IPS-18a (cell line): ENCODE measurements around the gene CACNA1D.

Experiments used
- H3K27ac ChIP-seq: one replicate; pipeline ENCODE4 v1.5.1; 2013; ENCODE audit warnings: low read length
- H3K27me3 ChIP-seq: one replicate; pipeline ENCODE4 v1.6.1; 2013; ENCODE audit warnings: mild to moderate bottlenecking, low read length; ENCODE audit not compliant: control insufficient read depth, insufficient read depth
- H3K36me3 ChIP-seq: one replicate; pipeline ENCODE4 v1.6.1; 2013; ENCODE audit warnings: low read depth, low read length; ENCODE audit not compliant: control insufficient read depth
- H3K4me1 ChIP-seq: one replicate; pipeline ENCODE4 v1.6.1; 2013; ENCODE audit warnings: low read depth, low read length; ENCODE audit not compliant: control insufficient read depth
- H3K4me3 ChIP-seq: one replicate; pipeline ENCODE4 v1.5.1; 2013; ENCODE audit warnings: low read length
- H3K9ac ChIP-seq: one replicate; pipeline ENCODE4 v1.6.1; 2013; ENCODE audit warnings: mild to moderate bottlenecking, low read length, moderate library complexity
- H3K9me3 ChIP-seq: one replicate; pipeline ENCODE4 v1.6.1; 2013; ENCODE audit warnings: low read depth, low read length; ENCODE audit not compliant: control insufficient read depth

The CACNA1D gene

DNA sequence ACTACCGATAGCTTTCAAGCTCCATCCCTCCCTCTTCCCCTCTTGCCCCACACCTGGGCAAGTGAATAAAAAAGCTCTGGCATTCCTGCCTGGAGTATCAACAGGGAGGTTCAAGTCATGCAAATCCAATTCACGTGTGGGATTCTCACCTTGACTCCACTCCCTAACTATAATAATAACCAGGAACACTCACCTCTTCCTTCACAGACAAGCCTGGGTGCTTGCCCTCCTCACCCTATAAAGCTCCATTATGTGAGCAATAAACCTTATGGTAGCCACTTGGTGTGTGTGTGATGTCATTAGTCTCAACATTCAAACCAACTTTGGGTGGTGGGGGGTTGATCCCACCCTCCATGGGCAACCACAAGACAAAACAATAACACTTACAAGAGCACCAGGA, 335.2 kb downstream of the CACNA1D start:
- Histone ChIP-seq H3K4me3 (no peak overlapping the region), H3K9ac (no peak overlapping the region), H3K27me3 (no peaks in the 10 kb centered on the region), H3K27ac (no peak overlapping the region), H3K9me3 (no peaks in the 10 kb centered on the region), H3K4me1 (no peaks in the 10 kb centered on the region), H3K36me3 (no peaks in the 10 kb centered on the region)

DNA sequence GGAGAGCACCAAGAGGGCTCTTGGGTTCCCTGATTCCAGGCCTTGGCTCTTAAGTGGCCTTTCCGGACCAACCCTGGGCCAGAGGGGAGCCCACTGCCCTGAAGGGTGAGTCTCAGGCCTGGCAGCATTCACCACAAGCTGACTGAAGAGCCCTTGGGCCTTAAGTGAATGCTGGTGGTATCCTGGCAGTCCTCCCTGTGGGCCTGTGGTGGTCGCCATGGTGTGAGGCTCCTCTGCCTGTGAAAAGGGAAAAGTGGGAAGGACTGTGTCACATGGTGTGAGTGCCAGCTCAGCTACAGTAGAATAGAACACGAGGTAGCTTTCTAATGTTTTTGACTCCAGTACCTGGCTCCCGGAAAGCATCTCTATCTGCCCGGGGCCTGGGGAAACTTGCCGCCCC, 336.5 kb downstream of the CACNA1D start:
- H3K9ac ChIP-seq: no peak overlapping the region
- no peak overlapping the region for H3K4me3 ChIP-seq
- H3K27ac ChIP-seq: no peak overlapping the region
- no peaks in the 10 kb centered on the region for H3K9me3 ChIP-seq
- H3K27me3 ChIP-seq: no peaks in the 10 kb centered on the region
- no peaks in the 10 kb centered on the region for H3K36me3 ChIP-seq
- H3K4me1 ChIP-seq: no peaks in the 10 kb centered on the region

DNA sequence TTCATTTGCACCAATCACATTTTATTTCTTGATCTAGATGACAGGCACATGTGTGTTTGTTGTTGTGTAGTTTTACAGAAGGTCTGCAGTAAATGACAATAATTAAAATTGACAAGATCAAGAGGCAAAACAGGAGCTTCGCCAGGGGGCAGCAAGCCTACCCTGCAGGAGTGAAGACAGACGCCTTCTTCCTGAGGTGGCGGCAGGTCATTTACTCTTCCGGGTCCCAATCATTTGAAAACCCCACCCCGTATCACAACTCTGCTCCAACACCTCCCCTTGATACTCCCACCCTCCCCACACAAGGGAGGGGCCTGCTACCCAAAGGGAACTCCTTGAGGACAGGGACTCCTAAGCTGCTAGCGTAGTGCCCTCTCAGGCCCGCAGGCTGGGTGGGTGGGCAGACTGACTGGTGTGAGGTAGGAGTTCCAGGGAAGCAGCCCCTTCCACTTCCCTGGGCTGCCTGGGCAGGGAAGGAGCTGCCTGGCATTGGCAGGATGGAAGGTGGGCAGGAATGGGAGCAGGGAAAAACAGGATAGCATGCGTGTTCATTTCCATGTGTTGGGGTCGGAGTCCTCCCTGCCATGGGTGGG, 338.7 kb downstream of the CACNA1D start:
- Histone ChIP-seq H3K9ac (no peak overlapping the region), H3K27me3 (no peaks in the 10 kb centered on the region), H3K9me3 (no peaks in the 10 kb centered on the region), H3K36me3 (no peaks in the 10 kb centered on the region), H3K4me3 (no peak overlapping the region), H3K27ac (no peak overlapping the region), H3K4me1 (no peaks in the 10 kb centered on the region)

DNA sequence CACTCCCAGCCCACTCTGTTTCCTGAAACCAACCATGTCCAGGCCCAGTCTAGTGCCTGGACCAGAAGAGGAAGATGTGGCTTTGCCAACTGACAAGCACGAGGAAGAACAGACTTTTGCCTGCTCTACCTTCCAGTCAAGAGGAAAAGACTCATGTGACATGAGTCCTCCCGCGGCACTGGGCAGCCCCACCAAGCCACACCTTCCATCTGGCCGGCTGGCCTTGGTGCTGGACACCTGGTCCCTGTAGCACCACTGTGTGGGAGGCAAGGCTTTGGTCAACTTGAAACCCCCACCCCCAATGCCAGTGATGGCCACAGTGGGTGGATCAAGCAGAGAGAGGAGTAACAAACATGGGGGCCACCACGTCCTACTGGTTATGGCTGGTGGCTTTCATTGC, 339.3 kb downstream of the CACNA1D start:
- Histone ChIP-seq H3K36me3 (no peaks in the 10 kb centered on the region), H3K27ac (no peak overlapping the region), H3K4me3 (no peak overlapping the region), H3K9ac (no peak overlapping the region), H3K4me1 (no peaks in the 10 kb centered on the region), H3K27me3 (no peaks in the 10 kb centered on the region), H3K9me3 (no peaks in the 10 kb centered on the region)

DNA sequence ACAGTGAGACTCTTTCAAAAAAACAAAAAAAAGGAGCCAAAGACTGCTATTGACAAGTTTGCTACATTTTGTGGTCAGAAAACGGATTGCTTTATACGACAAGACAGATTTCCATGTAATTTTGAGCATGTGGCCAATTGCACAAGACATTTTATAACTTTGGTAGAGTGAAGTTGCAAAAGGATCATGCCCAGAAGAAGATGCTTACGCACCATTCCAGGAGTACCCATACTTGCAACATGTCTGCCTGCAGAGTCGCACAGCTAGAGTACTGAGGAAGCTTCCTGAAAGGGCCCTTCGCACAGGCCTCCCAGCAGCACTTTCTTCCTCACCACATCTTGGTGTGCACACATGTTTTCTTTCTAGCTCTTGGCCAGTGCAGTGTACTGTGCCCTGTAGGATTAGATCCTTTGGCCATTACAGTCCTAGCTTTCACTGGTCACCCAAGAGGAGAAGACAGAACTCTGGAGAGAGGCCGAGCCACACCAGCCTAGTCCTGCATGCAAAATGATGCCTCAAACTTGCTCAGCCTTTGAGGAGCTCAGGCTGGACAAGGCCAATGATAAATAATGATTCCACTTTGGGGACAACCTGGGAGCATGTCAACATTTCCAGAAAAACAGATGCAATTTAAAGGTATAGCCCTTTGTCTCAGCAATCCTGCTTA, 340.2 kb downstream of the CACNA1D start:
- Histone ChIP-seq H3K9ac (no peak overlapping the region), H3K4me3 (no peak overlapping the region), H3K27me3 (no peaks in the 10 kb centered on the region), H3K36me3 (no peaks in the 10 kb centered on the region), H3K27ac (no peak overlapping the region), H3K9me3 (no peaks in the 10 kb centered on the region), H3K4me1 (no peaks in the 10 kb centered on the region)

DNA sequence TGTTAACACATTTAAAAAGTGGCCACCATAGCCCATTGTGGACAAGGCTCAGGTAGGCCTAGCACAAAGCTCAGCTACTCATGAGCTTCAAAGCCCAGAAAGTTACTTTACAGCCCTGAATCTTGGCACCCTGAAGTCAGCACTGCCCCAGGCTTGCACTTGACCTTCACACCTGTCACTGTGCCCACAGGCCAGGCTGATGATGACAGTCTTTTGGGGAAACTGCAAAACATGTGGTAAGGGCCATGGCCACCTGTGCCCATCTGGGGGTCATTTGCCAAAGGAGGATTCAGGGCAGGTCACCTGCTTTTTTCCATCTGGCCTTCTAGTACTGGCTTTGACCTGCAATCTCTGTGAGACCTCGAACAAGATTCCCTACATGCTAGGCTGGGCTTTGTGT, 340.8 kb downstream of the CACNA1D start:
- H3K4me1 ChIP-seq: no peaks in the 10 kb centered on the region
- H3K27ac ChIP-seq: no peak overlapping the region
- no peaks in the 10 kb centered on the region for H3K27me3 ChIP-seq
- H3K4me3 ChIP-seq: no peak overlapping the region
- H3K9ac ChIP-seq: no peak overlapping the region
- no peaks in the 10 kb centered on the region for H3K9me3 ChIP-seq
- no peaks in the 10 kb centered on the region for H3K36me3 ChIP-seq

DNA sequence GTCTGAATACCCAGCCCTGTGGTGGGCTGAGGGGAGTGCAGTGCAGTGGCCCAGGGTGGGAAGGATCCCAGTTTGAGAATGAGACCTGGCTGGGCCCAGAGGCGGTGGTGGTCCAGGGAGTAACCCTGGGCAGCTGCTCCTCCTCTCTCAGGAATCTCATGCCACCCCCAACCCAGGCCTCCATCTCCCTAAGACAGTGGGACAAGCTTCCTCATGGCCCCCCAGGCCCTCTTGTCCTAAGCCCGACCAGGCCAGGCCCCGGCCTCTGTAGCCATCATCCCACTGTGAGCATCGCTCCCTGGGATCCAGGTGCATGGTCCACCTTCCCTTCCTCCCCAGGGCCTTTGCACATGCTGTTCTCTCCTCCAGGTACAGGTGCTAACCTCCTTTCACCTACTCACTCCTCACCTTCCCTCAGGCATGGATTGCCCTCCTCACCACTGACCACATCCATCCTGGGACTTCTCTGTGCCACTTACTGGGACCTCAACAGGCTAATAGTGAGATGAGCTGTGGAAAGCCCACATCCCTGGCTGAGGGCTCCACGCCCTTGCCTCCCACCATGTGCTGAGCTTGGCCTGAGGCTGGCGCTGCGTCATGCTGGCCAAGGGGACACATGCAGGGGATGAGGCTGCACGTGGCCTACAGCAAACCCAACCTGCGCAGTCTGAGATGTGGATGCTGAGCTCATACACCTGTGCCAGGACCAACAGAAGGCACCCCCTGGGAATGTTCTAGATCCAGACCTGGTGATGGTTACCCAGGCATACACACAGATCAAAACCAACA, 341.9 kb downstream of the CACNA1D start:
- Histone ChIP-seq H3K27me3 (no peaks in the 10 kb centered on the region), H3K9me3 (no peaks in the 10 kb centered on the region), H3K4me1 (no peaks in the 10 kb centered on the region), H3K9ac (no peak overlapping the region), H3K4me3 (no peak overlapping the region), H3K27ac (no peak overlapping the region), H3K36me3 (no peaks in the 10 kb centered on the region)

DNA sequence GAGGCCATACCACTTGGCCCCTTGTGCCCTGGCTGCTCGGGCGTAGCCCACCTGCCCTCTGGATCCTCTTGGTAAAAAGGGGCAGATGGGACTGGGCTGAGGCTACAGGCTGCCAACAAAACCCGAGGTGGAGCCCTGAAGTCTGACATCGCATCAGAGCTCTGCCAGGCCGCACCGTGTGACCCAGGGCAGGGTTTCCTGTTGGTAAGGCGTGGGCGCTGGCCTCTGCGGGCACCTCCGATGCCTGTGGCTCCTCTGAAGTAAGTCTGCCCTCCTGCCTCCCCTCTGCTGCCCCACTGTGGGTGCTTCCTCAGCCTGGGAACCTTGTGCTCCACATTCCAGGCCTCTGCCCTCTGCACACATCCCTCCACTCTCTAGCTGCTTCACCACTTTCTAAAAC, 342.9 kb downstream of the CACNA1D start:
- H3K9ac ChIP-seq: no peak overlapping the region
- no peaks in the 10 kb centered on the region for H3K27me3 ChIP-seq
- no peaks in the 10 kb centered on the region for H3K36me3 ChIP-seq
- H3K4me3 ChIP-seq: no peak overlapping the region
- H3K9me3 ChIP-seq: no peaks in the 10 kb centered on the region
- H3K4me1 ChIP-seq: peaks cover 7% of the 10 kb centered on the region
- no peak overlapping the region for H3K27ac ChIP-seq

DNA sequence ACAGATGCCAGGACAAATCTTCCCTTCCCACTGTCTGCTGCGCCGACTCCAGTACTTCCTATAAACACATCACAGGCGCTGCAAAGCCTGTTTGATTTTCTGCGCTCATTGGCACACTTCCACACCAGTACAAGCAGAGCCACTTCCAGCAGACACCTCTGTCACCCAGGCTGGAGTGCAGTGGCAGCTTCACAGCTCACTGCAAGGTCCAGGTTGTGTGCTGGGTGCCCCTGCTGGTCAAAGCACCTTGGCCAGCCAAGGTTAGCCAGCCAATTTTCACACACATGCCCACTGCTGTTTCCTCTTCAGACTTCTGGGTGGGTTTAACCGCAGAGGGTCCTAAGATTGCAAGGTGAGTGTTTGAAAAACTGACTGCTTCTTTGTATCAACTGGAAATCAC, 346.9 kb downstream of the CACNA1D start:
- no peak overlapping the region for H3K9ac ChIP-seq
- H3K9me3 ChIP-seq: no peaks in the 10 kb centered on the region
- H3K27ac ChIP-seq: no peak overlapping the region
- H3K4me3 ChIP-seq: no peak overlapping the region
- no peaks in the 10 kb centered on the region for H3K36me3 ChIP-seq
- H3K4me1 ChIP-seq: peaks cover 36% of the 10 kb centered on the region
- H3K27me3 ChIP-seq: no peaks in the 10 kb centered on the region

DNA sequence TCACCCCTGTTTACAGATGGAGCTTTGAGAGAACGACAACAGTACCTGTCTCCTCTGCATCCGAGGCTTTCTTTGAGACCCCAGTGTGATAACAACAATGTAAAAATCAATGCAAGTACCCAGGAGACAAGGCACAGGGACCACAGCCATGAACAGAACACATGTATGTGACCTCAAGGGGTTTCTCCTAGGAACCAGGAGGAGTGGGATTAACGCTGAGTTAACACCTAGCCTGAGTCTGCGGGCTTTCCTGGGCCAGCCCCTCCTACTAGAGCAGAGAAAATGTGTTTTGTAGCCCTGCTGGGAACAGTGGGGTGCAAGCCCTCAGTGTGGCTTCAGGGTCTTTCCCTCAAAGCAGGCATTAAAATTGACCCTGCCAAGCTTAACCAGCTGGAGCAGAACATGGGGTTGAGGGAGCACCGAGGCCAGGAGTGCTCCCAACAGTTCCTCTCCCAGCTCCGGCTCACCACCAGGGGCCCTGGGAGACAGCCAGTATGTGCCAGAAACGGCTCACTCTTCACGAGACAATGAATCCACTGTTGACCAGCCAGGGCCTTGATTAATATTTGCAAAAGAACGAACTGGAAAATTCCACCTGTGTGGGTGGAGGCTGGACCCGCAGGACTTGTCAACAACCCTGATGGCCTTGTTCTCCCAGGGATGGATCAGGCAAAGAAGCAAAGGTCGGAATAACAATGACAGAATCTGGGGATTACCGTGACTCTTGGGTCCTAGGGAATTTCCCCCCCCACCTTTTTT, 348.2 kb downstream of the CACNA1D start:
- H3K27ac ChIP-seq: no peak overlapping the region
- H3K9me3 ChIP-seq: no peaks in the 10 kb centered on the region
- no peak overlapping the region for H3K4me3 ChIP-seq
- H3K4me1 ChIP-seq: peaks cover 43% of the 10 kb centered on the region
- no peaks in the 10 kb centered on the region for H3K36me3 ChIP-seq
- H3K9ac ChIP-seq: no peak overlapping the region
- peaks cover 12% of the 10 kb centered on the region for H3K27me3 ChIP-seq
